NCI-H2107 treated with DMSO at 0.1 percent for 48 hours (cell line): Measurements from ENCODE around the gene LGALS12.
"Not testable (repeated sequence)": the region's sequence is repeated elsewhere in the genome, so short reads cannot be mapped to it uniquely, and the experiment has no call there.

Source experiments
- DNase-seq: peaks from one replicate; lab custom pipeline; 2025; ENCODE audit not compliant: unreplicated experiment; lab: John Stamatoyannopoulos, UW

LGALS12 gene

GRCh38 chr11:63532799-63533475, 27.1 kb downstream of the LGALS12 start:
- no peak for DNase-seq

- no peak for DNase-seq
These were observed 28.2 kb downstream of the LGALS12 start for GRCh38 chr11:63534076-63534475.

GRCh38 chr11:63534895-63535461, 29.1 kb downstream of the LGALS12 start:
- no peak for DNase-seq

GRCh38 chr11:63535734-63536133, 29.9 kb downstream of the LGALS12 start:
- no peak for DNase-seq

- DNase-seq = peak; percentile 44
These were observed 30.9 kb downstream of the LGALS12 start, which contains the start of gene PLAAT4 for GRCh38 chr11:63536669-63537292. PLAAT4 (plus strand) TSS chr11:63536808; CDS start chr11:63536869, 61 bp downstream.

- peak; percentile 44 for DNase-seq
These were observed 31.6 kb downstream of the LGALS12 start for GRCh38 chr11:63537293-63538101.

GRCh38 chr11:63542506-63542905, 36.6 kb downstream of the LGALS12 start:
- DNase-seq = not testable (repeated sequence)

- no peak for DNase-seq
These were observed 37.8 kb downstream of the LGALS12 start for GRCh38 chr11:63543711-63544110.

- DNase-seq = no peak
These were observed 41.2 kb downstream of the LGALS12 start for GRCh38 chr11:63547061-63547460.

- no peak for DNase-seq
These were observed 42.3 kb downstream of the LGALS12 start for GRCh38 chr11:63548178-63548577.

- DNase-seq = no peak
These were observed 43.5 kb downstream of the LGALS12 start for GRCh38 chr11:63549411-63549810.

- not testable (repeated sequence) for DNase-seq
These were observed 44.3 kb downstream of the LGALS12 start for GRCh38 chr11:63550156-63550700.

- no peak for DNase-seq
These were observed 45.4 kb downstream of the LGALS12 start for GRCh38 chr11:63551091-63551888.

GRCh38 chr11:63551889-63552266, 46.0 kb downstream of the LGALS12 start:
- DNase-seq = no peak

- DNase-seq = no peak
These were observed 47.0 kb downstream of the LGALS12 start for GRCh38 chr11:63552921-63553320.

GRCh38 chr11:63553759-63554158, 47.9 kb downstream of the LGALS12 start:
- no peak for DNase-seq

- no peak for DNase-seq
These were observed 49.0 kb downstream of the LGALS12 start for GRCh38 chr11:63554877-63555223.

GRCh38 chr11:63556404-63557013, 50.6 kb downstream of the LGALS12 start:
- no peak for DNase-seq

- DNase-seq = no peak
These were observed 51.7 kb downstream of the LGALS12 start for GRCh38 chr11:63557570-63557969.
